Loucy (cell line): ENCODE measurements around the gene SOCS4.
"Not testable (repeated sequence)": the region's sequence is repeated elsewhere in the genome, so short reads cannot be mapped to it uniquely, and the experiment has no call there.

Experiments
- H2AFZ ChIP-seq: fragments of 200-600 bp; sonication (generic); 2 replicates; pipeline ENCODE4 v1.6.0; 2016; ENCODE audit warnings: antibody characterized with exemption, mild to moderate bottlenecking, low read length, moderate library complexity
- H3F3A ChIP-seq: fragments of 200-600 bp; 2 replicates; pipeline ENCODE4 v1.6.0; 2016; ENCODE audit warnings: antibody characterized with exemption, low read depth, mild to moderate bottlenecking
- H3K27me3 ChIP-seq: fragments of 200-600 bp; sonication (generic); 2 replicates; pipeline ENCODE4 v1.6.1; 2014; ENCODE audit warnings: low read length, mild to moderate bottlenecking; ENCODE audit not compliant: insufficient read depth, poor library complexity, severe bottlenecking
- H3K36me3 ChIP-seq: fragments of 200-600 bp; sonication (generic); 2 replicates; pipeline ENCODE4 v1.6.1; 2016; ENCODE audit warnings: low read length; ENCODE audit not compliant: insufficient read depth
- H3K4me1 ChIP-seq: fragments of 200-600 bp; sonication (generic); 2 replicates; pipeline ENCODE4 v1.5.1; 2014; ENCODE audit warnings: low read length, mild to moderate bottlenecking; ENCODE audit not compliant: insufficient read depth, poor library complexity, severe bottlenecking
- H3K4me2 ChIP-seq: fragments of 200-600 bp; sonication (generic); 2 replicates; pipeline ENCODE4 v1.6.0; 2014; ENCODE audit warnings: antibody characterized with exemption, low read length, low read depth, mild to moderate bottlenecking; ENCODE audit not compliant: poor library complexity, severe bottlenecking
- H3K4me3 ChIP-seq: fragments of 200-600 bp; sonication (generic); 2 replicates; pipeline ENCODE4 v1.5.1; 2014; ENCODE audit warnings: low read length, mild to moderate bottlenecking, mixed read lengths; ENCODE audit not compliant: poor library complexity, severe bottlenecking
- H3K79me2 ChIP-seq: fragments of 200-600 bp; sonication (generic); 2 replicates; pipeline ENCODE4 v1.6.1; 2014; ENCODE audit warnings: low read length; ENCODE audit not compliant: insufficient read depth
- H3K9ac ChIP-seq: fragments of 200-600 bp; sonication (generic); 2 replicates; pipeline ENCODE4 v1.6.0; 2014; ENCODE audit warnings: mild to moderate bottlenecking, low read depth, low read length, moderate library complexity; ENCODE audit not compliant: poor library complexity, severe bottlenecking
- H3K9me2 ChIP-seq: fragments of 200-600 bp; sonication (generic); replicated peaks from 2 replicates; pipeline ENCODE4 v1.6.1; 2016; ENCODE audit warnings: low read depth, low read length, mixed read lengths
- H3K9me3 ChIP-seq: fragments of 200-600 bp; sonication (generic); 2 replicates; pipeline ENCODE4 v1.6.1; 2014; ENCODE audit warnings: mild to moderate bottlenecking, antibody characterized with exemption, low read length, low read depth; ENCODE audit not compliant: insufficient read depth
- H4K20me1 ChIP-seq: fragments of 200-600 bp; sonication (generic); 2 replicates; pipeline ENCODE4 v1.6.0; 2014; ENCODE audit warnings: antibody characterized with exemption, low read length, mild to moderate bottlenecking; ENCODE audit not compliant: insufficient read depth, poor library complexity, severe bottlenecking
- EZH2phosphoT487 ChIP-seq: fragments of 200-600 bp; IDR thresholded peaks from 2 replicates; pipeline ENCODE4 v1.6.1; 2018; ENCODE audit warnings: antibody characterized with exemption, mild to moderate bottlenecking, moderate library complexity, borderline replicate concordance
- TF ChIP-seq, protein P1 (sequence below): fragments of 200-600 bp; sonication (generic); conservative IDR thresholded peaks from 2 replicates; pipeline ENCODE4 v1.5.1; 2014; ENCODE audit warnings: mild to moderate bottlenecking, antibody characterized with exemption, low read length

The SOCS4 gene

DNA sequence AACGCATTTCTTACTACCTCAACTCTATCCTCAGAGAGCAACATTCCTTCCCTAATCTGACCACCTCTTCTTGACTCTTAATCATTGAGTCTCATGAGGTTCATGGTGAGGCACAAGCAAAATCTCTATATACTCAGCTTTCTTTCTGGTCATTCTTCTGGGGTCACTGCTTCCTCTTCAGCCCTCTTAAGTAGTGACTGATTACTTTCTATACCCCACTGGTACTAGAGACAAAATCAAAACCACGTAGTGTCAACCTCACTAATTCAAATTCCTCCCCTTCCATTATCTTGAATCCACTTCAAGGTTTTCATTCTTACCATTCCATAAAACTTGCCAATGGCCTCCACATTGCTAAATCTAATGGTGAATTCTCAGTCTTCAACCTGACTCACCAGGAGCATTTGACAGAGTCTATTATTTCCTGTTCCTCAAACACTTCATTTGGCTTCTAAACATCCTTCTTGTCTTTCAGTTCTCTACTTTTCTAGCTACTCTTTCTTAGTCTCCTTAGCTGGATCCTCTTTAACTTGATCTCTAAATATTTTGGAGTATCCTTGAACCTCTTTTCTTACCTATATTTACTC is 7.0 kb upstream of the SOCS4 start:
- Histone ChIP-seq H3K9ac (peak overlapping the region; percentile 21), H3K79me2 (peaks cover 64% of the 10 kb centered on the region), H3K36me3 (no peaks in the 10 kb centered on the region), H3K27me3 (no peaks in the 10 kb centered on the region), H3K9me3 (no peaks in the 10 kb centered on the region), H3K4me1 (peaks cover 12% of the 10 kb centered on the region), H4K20me1 (peaks cover 9% of the 10 kb centered on the region), H2AFZ (no peak overlapping the region), H3K9me2 (no peaks in the 10 kb centered on the region), H3F3A (no peaks in the 10 kb centered on the region), H3K4me3 (no peak overlapping the region), H3K4me2 (peak overlapping the region; percentile 17)
- TF ChIP-seq EZH2phosphoT487 = no peak
- TF ChIP-seq, protein P1, sequence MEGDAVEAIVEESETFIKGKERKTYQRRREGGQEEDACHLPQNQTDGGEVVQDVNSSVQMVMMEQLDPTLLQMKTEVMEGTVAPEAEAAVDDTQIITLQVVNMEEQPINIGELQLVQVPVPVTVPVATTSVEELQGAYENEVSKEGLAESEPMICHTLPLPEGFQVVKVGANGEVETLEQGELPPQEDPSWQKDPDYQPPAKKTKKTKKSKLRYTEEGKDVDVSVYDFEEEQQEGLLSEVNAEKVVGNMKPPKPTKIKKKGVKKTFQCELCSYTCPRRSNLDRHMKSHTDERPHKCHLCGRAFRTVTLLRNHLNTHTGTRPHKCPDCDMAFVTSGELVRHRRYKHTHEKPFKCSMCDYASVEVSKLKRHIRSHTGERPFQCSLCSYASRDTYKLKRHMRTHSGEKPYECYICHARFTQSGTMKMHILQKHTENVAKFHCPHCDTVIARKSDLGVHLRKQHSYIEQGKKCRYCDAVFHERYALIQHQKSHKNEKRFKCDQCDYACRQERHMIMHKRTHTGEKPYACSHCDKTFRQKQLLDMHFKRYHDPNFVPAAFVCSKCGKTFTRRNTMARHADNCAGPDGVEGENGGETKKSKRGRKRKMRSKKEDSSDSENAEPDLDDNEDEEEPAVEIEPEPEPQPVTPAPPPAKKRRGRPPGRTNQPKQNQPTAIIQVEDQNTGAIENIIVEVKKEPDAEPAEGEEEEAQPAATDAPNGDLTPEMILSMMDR = no peak

DNA sequence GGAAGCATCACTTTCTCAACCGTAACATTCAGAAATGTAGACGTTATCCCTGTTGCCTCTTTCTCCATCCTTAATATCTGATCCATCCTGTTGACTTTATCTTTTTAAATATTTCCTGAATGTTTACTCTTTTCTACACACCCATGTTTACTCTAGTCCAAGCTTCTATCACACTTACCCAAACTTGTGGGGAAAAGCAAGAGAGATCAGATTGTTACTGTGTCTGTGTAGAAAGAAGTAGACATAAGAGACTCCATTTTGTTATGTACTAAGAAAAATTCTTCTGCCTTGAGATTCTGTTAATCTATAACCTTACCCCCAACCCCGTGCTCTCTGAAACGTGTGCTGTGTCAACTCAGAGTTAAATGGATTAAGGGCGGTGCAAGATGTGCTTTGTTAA is 2.7 kb upstream of the SOCS4 start:
- peaks cover 38% of the 10 kb centered on the region for H4K20me1 ChIP-seq
- H2AFZ ChIP-seq, H3K36me3 ChIP-seq, H3K27me3 ChIP-seq, H3K9me2 ChIP-seq, H3F3A ChIP-seq, H3K9me3 ChIP-seq: not testable (repeated sequence)
- H3K79me2 ChIP-seq = peaks cover 87% of the 10 kb centered on the region
- peaks cover 44% of the 10 kb centered on the region for H3K4me1 ChIP-seq
- H3K4me2 ChIP-seq = peak overlapping the region; percentile 15
- H3K4me3 ChIP-seq = peak overlapping the region; percentile 22
- H3K9ac ChIP-seq = peak overlapping the region; percentile 31

DNA sequence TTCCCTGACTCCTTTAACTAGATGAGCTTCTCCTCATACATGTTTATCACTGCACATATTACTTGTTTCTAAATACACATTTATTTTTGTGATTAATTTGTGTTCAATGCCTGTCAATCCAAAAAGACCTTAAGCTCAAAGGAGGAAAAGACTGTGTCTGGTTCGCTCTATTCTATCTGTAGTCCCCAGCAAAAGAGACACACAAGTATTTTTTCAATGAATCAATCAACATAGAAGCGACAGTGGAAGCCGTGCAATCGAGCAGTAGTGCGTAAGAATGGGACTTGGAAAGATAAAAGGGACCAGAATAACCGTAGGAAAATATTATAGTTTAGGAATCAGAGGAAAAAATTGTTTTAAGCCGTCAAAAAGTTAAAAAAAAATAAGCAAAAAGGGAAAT is 1.1 kb upstream of the SOCS4 start:
- no peaks in the 10 kb centered on the region for H3K36me3 ChIP-seq
- 0 out of 2 replicates have a peak overlapping the region, but pooled peaks have one; percentile 92 for H2AFZ ChIP-seq
- H3K27me3 ChIP-seq = no peaks in the 10 kb centered on the region
- peaks cover 89% of the 10 kb centered on the region for H3K79me2 ChIP-seq
- H3F3A ChIP-seq = no peaks in the 10 kb centered on the region
- TF ChIP-seq EZH2phosphoT487 = no peak
- TF ChIP-seq, protein P1 = no peak
- H3K4me1 ChIP-seq = peaks cover 49% of the 10 kb centered on the region
- peak overlapping the region; percentile 98 for H3K4me3 ChIP-seq
- peak overlapping the region; percentile 84 for H3K4me2 ChIP-seq
- H3K9me3 ChIP-seq = no peaks in the 10 kb centered on the region
- no peaks in the 10 kb centered on the region for H3K9me2 ChIP-seq
- H3K9ac ChIP-seq = peak overlapping the region; percentile 96
- peaks cover 54% of the 10 kb centered on the region for H4K20me1 ChIP-seq

DNA sequence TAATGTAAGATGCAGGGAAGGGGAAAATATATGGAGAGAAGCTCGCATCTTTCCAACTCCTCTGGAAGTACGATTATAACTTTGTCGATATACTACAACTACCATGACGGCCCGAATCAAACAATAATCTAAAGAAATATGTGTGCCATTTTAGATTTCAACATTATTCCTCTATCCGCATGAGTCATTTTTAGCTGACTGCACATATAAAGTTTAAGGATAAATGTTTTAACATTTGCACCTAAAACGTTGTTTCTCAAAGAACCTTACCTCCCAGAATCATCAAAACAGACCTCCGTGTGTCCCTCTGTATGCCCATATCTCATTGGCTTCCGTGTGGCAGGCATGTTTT is 619 bp upstream of the SOCS4 start:
- Histone ChIP-seq H3K4me3 (peak overlapping the region; percentile 98), H3K4me2 (peak overlapping the region; percentile 84), H3K4me1 (peaks cover 54% of the 10 kb centered on the region), H3K36me3 (no peaks in the 10 kb centered on the region), H3K9me2 (no peaks in the 10 kb centered on the region), H3K9ac (peak overlapping the region; percentile 96), H2AFZ (peak overlapping the region; percentile 92), H3K27me3 (no peaks in the 10 kb centered on the region), H3K9me3 (no peaks in the 10 kb centered on the region), H3F3A (no peaks in the 10 kb centered on the region), H4K20me1 (peaks cover 59% of the 10 kb centered on the region), H3K79me2 (peaks cover 89% of the 10 kb centered on the region)
- no peak for TF ChIP-seq EZH2phosphoT487
- TF ChIP-seq, protein P1 = no peak
